Lower lobe of right lung (tissue), 2 donors: Measurements from ENCODE around the gene LGALS14. TPM values are rescaled to one million over a fixed set of nuclear protein-coding genes. Genes with fewer than 3 reads are reported as not detected.

ENCODE experiments used
- ATAC-seq, 2 donors: fragments of 200-7000 bp; cut with Tn5 transposase; one replicate each; pipeline ENCODE4 v1.9.1; 2020 to 2022; ENCODE audit warnings: mild to moderate bottlenecking in 2 of 2, moderate library complexity in 2 of 2
- DNase-seq: peaks from one replicate; pipeline ENCODE4 v3.0.0-alpha.2; 2020
- H3K27ac ChIP-seq: fragments of 200-600 bp; one replicate; pipeline ENCODE4 v1.8.0; 2022
- H3K27me3 ChIP-seq: fragments of 200-600 bp; one replicate; pipeline ENCODE4 v1.8.0; 2022; ENCODE audit warnings: low read depth
- H3K36me3 ChIP-seq: fragments of 200-600 bp; one replicate; pipeline ENCODE4 v1.8.0; 2022; ENCODE audit warnings: mild to moderate bottlenecking
- H3K4me1 ChIP-seq: fragments of 200-600 bp; one replicate; pipeline ENCODE4 v1.8.0; 2022
- H3K4me3 ChIP-seq: fragments of 200-600 bp; one replicate; pipeline ENCODE4 v1.8.0; 2022; ENCODE audit warnings: mild to moderate bottlenecking
- H3K9me3 ChIP-seq: fragments of 200-600 bp; one replicate; pipeline ENCODE4 v1.8.0; 2022
- CTCF ChIP-seq: fragments of 200-600 bp; IDR thresholded peaks from one replicate; pipeline ENCODE4 v1.8.0; 2022; ENCODE audit warnings: antibody characterized with exemption, mild to moderate bottlenecking
- intact Hi-C: fragments of 100-400 bp; cut with DNase I; formaldehyde crosslinking; loops from one replicate; pipeline ENCODE4 v1.11.0; 2022
- total RNA-seq: library from RNA; stranded (reverse); fragmentation: NEBNext Ultra II Directional; extraction: Animal tissue kit (Norgen Biotek cat#: 25700); gene quantifications from one replicate; pipeline ENCODE4 v1.2.1, GENCODE V29; 2021
- donor health status: DM: no; HTN: yes; CAD: no; lungs with severe emphysema.

Gene LGALS14
- total RNA-seq, 1 donor from 2014 or later: not detected

DNA sequence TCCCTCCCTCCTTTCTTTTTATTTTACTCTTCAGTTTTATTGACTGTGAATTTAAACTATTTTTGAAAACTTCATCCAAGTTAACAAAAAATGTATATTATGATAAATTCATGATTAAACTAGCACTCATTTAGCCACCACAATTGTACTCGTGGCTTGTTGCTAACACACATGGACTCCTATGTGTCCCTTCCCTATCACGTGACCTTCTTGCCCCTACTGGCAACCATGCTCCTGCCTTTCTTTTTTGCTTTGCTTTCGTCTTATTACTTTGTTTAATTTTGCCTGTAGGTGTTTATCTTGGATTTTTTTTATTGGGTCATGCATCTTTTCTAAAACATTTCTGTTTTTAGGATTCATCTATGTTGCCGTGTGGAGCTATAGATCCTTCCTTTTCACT is 25.3 kb downstream of the LGALS14 start:
- H3K27me3 ChIP-seq: no peaks in the 10 kb centered on the region
- no peaks in the 10 kb centered on the region for H3K4me1 ChIP-seq
- no peak overlapping the region for H3K27ac ChIP-seq
- no peak for TF ChIP-seq CTCF
- ATAC-seq (no peak), DNase-seq (no peak)
- H3K36me3 ChIP-seq: no peaks in the 10 kb centered on the region
- H3K9me3 ChIP-seq: no peaks in the 10 kb centered on the region
- H3K4me3 ChIP-seq: no peak overlapping the region
- intact Hi-C loops: no loop called here

- intact Hi-C loops: no loop called here
- DNase-seq (no peak), ATAC-seq (no peak)
- no peaks in the 10 kb centered on the region for H3K4me1 ChIP-seq
- no peak overlapping the region for H3K27ac ChIP-seq
- H3K9me3 ChIP-seq: no peaks in the 10 kb centered on the region
- no peaks in the 10 kb centered on the region for H3K27me3 ChIP-seq
- TF ChIP-seq CTCF: no peak
- H3K4me3 ChIP-seq: no peak overlapping the region
- no peaks in the 10 kb centered on the region for H3K36me3 ChIP-seq
These were observed 27.4 kb downstream of the LGALS14 start for GRCh38 chr19:39731685-39732084.

DNA sequence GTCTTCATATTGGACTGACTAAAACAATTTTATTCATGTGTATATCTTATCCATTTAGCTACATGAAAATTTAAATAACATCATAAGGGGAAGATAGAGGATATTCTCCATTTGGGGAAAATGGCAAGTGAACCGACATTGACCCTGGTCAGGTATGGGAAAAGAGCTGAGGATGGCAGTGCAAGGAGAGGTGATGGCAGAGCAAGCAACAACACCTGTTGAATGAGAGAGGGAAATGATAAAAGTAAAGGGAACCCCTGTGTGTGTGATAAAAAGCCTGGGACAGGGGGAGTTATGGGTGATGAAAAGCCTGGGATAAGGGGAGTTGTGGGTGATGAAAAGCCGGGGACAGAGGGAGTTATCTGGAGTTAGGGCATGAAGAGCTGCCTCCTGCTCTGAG is 29.6 kb downstream of the LGALS14 start:
- H3K27ac ChIP-seq: no peak overlapping the region
- no peak for TF ChIP-seq CTCF
- no peaks in the 10 kb centered on the region for H3K4me1 ChIP-seq
- no peaks in the 10 kb centered on the region for H3K27me3 ChIP-seq
- intact Hi-C loops: no loop called here
- DNase-seq (no peak), ATAC-seq (no peak)
- no peak overlapping the region for H3K4me3 ChIP-seq
- no peaks in the 10 kb centered on the region for H3K9me3 ChIP-seq
- no peaks in the 10 kb centered on the region for H3K36me3 ChIP-seq

DNA sequence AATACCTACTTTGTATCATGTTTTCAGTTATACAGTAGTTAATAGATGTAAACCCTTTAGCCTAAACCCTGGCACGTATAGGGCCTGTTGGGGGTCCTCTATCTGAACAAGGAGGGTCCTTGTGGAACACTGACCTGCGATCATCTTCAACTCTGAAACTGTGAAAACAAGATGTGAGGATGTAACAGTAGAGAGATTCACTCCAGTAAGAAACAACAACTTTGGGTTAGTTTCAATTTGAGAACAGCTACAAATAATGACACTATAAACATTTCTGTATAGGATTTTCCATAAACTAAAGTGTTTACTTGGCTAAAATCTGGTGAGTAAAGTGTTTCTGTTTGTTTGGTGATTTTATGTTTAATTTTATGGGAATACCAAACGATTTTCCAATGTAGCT is 31.4 kb downstream of the LGALS14 start:
- DNase-seq (no peak), ATAC-seq (no peak)
- no peak overlapping the region for H3K4me3 ChIP-seq
- TF ChIP-seq CTCF: no peak
- H3K27ac ChIP-seq: no peak overlapping the region
- H3K4me1 ChIP-seq: no peaks in the 10 kb centered on the region
- no peaks in the 10 kb centered on the region for H3K9me3 ChIP-seq
- intact Hi-C loops: no loop called here
- no peaks in the 10 kb centered on the region for H3K27me3 ChIP-seq
- H3K36me3 ChIP-seq: no peaks in the 10 kb centered on the region

DNA sequence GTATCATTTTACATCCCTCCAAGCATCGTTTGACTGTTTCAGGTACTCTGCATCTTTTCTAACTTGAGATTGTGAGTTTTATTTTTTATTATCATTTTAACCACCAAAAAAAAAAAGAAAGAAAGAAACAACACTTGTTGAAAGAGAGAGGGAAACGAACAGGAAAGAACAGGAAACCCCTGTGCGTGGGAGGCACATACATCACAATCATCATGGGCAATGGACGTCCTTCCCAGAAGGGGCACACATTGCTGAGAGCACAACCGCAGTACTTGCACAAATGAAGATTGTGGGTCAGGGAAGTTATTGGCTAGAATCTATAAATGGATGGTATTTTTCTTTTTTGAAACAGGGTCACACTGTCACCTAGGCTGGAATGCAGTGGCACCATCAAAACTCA is 31.8 kb downstream of the LGALS14 start:
- DNase-seq (no peak), ATAC-seq (no peak)
- H3K27me3 ChIP-seq: no peaks in the 10 kb centered on the region
- H3K4me1 ChIP-seq: no peaks in the 10 kb centered on the region
- H3K27ac ChIP-seq: no peak overlapping the region
- no peaks in the 10 kb centered on the region for H3K36me3 ChIP-seq
- no peak for TF ChIP-seq CTCF
- H3K9me3 ChIP-seq: no peaks in the 10 kb centered on the region
- intact Hi-C loops: no loop called here
- no peak overlapping the region for H3K4me3 ChIP-seq

- Histone ChIP-seq H3K36me3 (no peaks in the 10 kb centered on the region), H3K27ac (no peak overlapping the region), H3K9me3 (no peaks in the 10 kb centered on the region), H3K4me1 (no peaks in the 10 kb centered on the region), H3K27me3 (no peaks in the 10 kb centered on the region), H3K4me3 (no peak overlapping the region)
- intact Hi-C loops: no loop called here
- no peak for ATAC-seq
- no peak for TF ChIP-seq CTCF
- DNase-seq: no peak
These were observed 33.1 kb downstream of the LGALS14 start for GRCh38 chr19:39737351-39737750.
